Loucy (cell line): ENCODE measurements around the gene DMXL1.
"Not testable (repeated sequence)": the region's sequence is repeated elsewhere in the genome, so short reads cannot be mapped to it uniquely, and the experiment has no call there.

Experiments
- H2AFZ ChIP-seq: fragments of 200-600 bp; sonication (generic); 2 replicates; pipeline ENCODE4 v1.6.0; 2016; ENCODE audit warnings: antibody characterized with exemption, mild to moderate bottlenecking, low read length, moderate library complexity
- H3F3A ChIP-seq: fragments of 200-600 bp; 2 replicates; pipeline ENCODE4 v1.6.0; 2016; ENCODE audit warnings: antibody characterized with exemption, low read depth, mild to moderate bottlenecking
- H3K27me3 ChIP-seq: fragments of 200-600 bp; sonication (generic); 2 replicates; pipeline ENCODE4 v1.6.1; 2014; ENCODE audit warnings: low read length, mild to moderate bottlenecking; ENCODE audit not compliant: insufficient read depth, poor library complexity, severe bottlenecking
- H3K36me3 ChIP-seq: fragments of 200-600 bp; sonication (generic); 2 replicates; pipeline ENCODE4 v1.6.1; 2016; ENCODE audit warnings: low read length; ENCODE audit not compliant: insufficient read depth
- H3K4me1 ChIP-seq: fragments of 200-600 bp; sonication (generic); 2 replicates; pipeline ENCODE4 v1.5.1; 2014; ENCODE audit warnings: low read length, mild to moderate bottlenecking; ENCODE audit not compliant: insufficient read depth, poor library complexity, severe bottlenecking
- H3K4me2 ChIP-seq: fragments of 200-600 bp; sonication (generic); 2 replicates; pipeline ENCODE4 v1.6.0; 2014; ENCODE audit warnings: antibody characterized with exemption, low read length, low read depth, mild to moderate bottlenecking; ENCODE audit not compliant: poor library complexity, severe bottlenecking
- H3K4me3 ChIP-seq: fragments of 200-600 bp; sonication (generic); 2 replicates; pipeline ENCODE4 v1.5.1; 2014; ENCODE audit warnings: low read length, mild to moderate bottlenecking, mixed read lengths; ENCODE audit not compliant: poor library complexity, severe bottlenecking
- H3K79me2 ChIP-seq: fragments of 200-600 bp; sonication (generic); 2 replicates; pipeline ENCODE4 v1.6.1; 2014; ENCODE audit warnings: low read length; ENCODE audit not compliant: insufficient read depth
- H3K9ac ChIP-seq: fragments of 200-600 bp; sonication (generic); 2 replicates; pipeline ENCODE4 v1.6.0; 2014; ENCODE audit warnings: mild to moderate bottlenecking, low read depth, low read length, moderate library complexity; ENCODE audit not compliant: poor library complexity, severe bottlenecking
- H3K9me2 ChIP-seq: fragments of 200-600 bp; sonication (generic); replicated peaks from 2 replicates; pipeline ENCODE4 v1.6.1; 2016; ENCODE audit warnings: low read depth, low read length, mixed read lengths
- H3K9me3 ChIP-seq: fragments of 200-600 bp; sonication (generic); 2 replicates; pipeline ENCODE4 v1.6.1; 2014; ENCODE audit warnings: mild to moderate bottlenecking, antibody characterized with exemption, low read length, low read depth; ENCODE audit not compliant: insufficient read depth
- H4K20me1 ChIP-seq: fragments of 200-600 bp; sonication (generic); 2 replicates; pipeline ENCODE4 v1.6.0; 2014; ENCODE audit warnings: antibody characterized with exemption, low read length, mild to moderate bottlenecking; ENCODE audit not compliant: insufficient read depth, poor library complexity, severe bottlenecking
- CTCF ChIP-seq: fragments of 200-600 bp; sonication (generic); conservative IDR thresholded peaks from 2 replicates; pipeline ENCODE4 v1.5.1; 2014; ENCODE audit warnings: mild to moderate bottlenecking, antibody characterized with exemption, low read length
- EZH2phosphoT487 ChIP-seq: fragments of 200-600 bp; IDR thresholded peaks from 2 replicates; pipeline ENCODE4 v1.6.1; 2018; ENCODE audit warnings: antibody characterized with exemption, mild to moderate bottlenecking, moderate library complexity, borderline replicate concordance

DMXL1 gene

GRCh38 chr5:119117237-119117636 lies 46.4 kb downstream of the DMXL1 start:
- H3K36me3 ChIP-seq: peaks cover 11% of the 10 kb centered on the region; the same call in 1 of the 2 replicates
- no peak for TF ChIP-seq CTCF
- TF ChIP-seq EZH2phosphoT487: no peak
- no peaks in the 10 kb centered on the region for H3K9me3 ChIP-seq
- H3K79me2 ChIP-seq: no peaks in the 10 kb centered on the region
- H3K4me3 ChIP-seq: no peak overlapping the region
- H3K9ac ChIP-seq: no peak overlapping the region
- no peak overlapping the region for H3K4me2 ChIP-seq
- no peaks in the 10 kb centered on the region for H3F3A ChIP-seq
- H3K4me1 ChIP-seq: no peaks in the 10 kb centered on the region
- no peak overlapping the region for H2AFZ ChIP-seq
- no peaks in the 10 kb centered on the region for H3K27me3 ChIP-seq
- H4K20me1 ChIP-seq: no peaks in the 10 kb centered on the region
- H3K9me2 ChIP-seq: no peaks in the 10 kb centered on the region

GRCh38 chr5:119118000-119118399 lies 47.1 kb downstream of the DMXL1 start:
- Histone ChIP-seq H3K9me3 (no peaks in the 10 kb centered on the region), H2AFZ (no peak overlapping the region), H3K27me3 (no peaks in the 10 kb centered on the region), H3K4me3 (no peak overlapping the region), H3K36me3 (peaks cover 11% of the 10 kb centered on the region; the same call in 1 of the 2 replicates), H3K4me1 (no peaks in the 10 kb centered on the region), H3F3A (no peaks in the 10 kb centered on the region), H3K79me2 (no peaks in the 10 kb centered on the region), H3K9me2 (no peaks in the 10 kb centered on the region), H3K9ac (no peak overlapping the region), H3K4me2 (no peak overlapping the region), H4K20me1 (no peaks in the 10 kb centered on the region)
- TF ChIP-seq EZH2phosphoT487 (no peak), CTCF (no peak)

- no peaks in the 10 kb centered on the region for H4K20me1 ChIP-seq
- no peaks in the 10 kb centered on the region for H3K9me3 ChIP-seq
- no peaks in the 10 kb centered on the region for H3K9me2 ChIP-seq
- no peak for TF ChIP-seq CTCF
- TF ChIP-seq EZH2phosphoT487: no peak
- no peaks in the 10 kb centered on the region for H3K79me2 ChIP-seq
- H3K4me3 ChIP-seq: no peak overlapping the region
- peaks cover 11% of the 10 kb centered on the region; the same call in 1 of the 2 replicates for H3K36me3 ChIP-seq
- no peaks in the 10 kb centered on the region for H3K27me3 ChIP-seq
- no peak overlapping the region for H3K9ac ChIP-seq
- no peak overlapping the region for H2AFZ ChIP-seq
- H3K4me1 ChIP-seq: no peaks in the 10 kb centered on the region
- H3F3A ChIP-seq: no peaks in the 10 kb centered on the region
- no peak overlapping the region for H3K4me2 ChIP-seq
These were observed 50.0 kb downstream of the DMXL1 start for GRCh38 chr5:119120893-119121292.

GRCh38 chr5:119122474-119122873 lies 51.6 kb downstream of the DMXL1 start:
- not testable (repeated sequence) for H3F3A ChIP-seq, H2AFZ ChIP-seq, H4K20me1 ChIP-seq, H3K4me3 ChIP-seq, H3K27me3 ChIP-seq, H3K79me2 ChIP-seq, H3K4me2 ChIP-seq, H3K9ac ChIP-seq, H3K36me3 ChIP-seq, H3K9me3 ChIP-seq, H3K4me1 ChIP-seq, H3K9me2 ChIP-seq
